PFSK-1 (cell line): Measurements from ENCODE around the gene ATP5F1A.

Source experiments
- FOXP2 ChIP-seq: optimal IDR thresholded peaks from 2 replicates; pipeline ENCODE3; 2011; ENCODE audit warnings: borderline replicate concordance, control low read depth, inconsistent platforms; ENCODE audit not compliant: insufficient read depth; ENCODE audit errors: extremely low read length, extremely low read depth
- POLR2AphosphoS5 ChIP-seq: IDR thresholded peaks from 2 replicates; pipeline ENCODE4 v1.6.1; 2012; ENCODE audit warnings: low read depth, mild to moderate bottlenecking, control low read depth, low read length, moderate library complexity
- SIN3A ChIP-seq: IDR thresholded peaks from 2 replicates; pipeline ENCODE4 v1.6.1; 2012; ENCODE audit warnings: mild to moderate bottlenecking, low read length, moderate library complexity, borderline replicate concordance; ENCODE audit not compliant: insufficient read depth
- TAF1 ChIP-seq: IDR thresholded peaks from 2 replicates; pipeline ENCODE4 v1.6.1; 2012; ENCODE audit warnings: low read length, control low read depth, borderline replicate concordance; ENCODE audit not compliant: insufficient read depth
- TF ChIP-seq, protein P1 (sequence below), 2 experiments: IDR thresholded peaks; 2 replicates each; pipeline versions ENCODE4 v1.6.1 to v1.8.0; 2011 to 2012; ENCODE audit warnings: low read depth in 2 of 2, low read length in 2 of 2, control low read depth in 1 of 2, inconsistent platforms in 1 of 2, mild to moderate bottlenecking in 1 of 2, moderate library complexity in 1 of 2; ENCODE audit not compliant: insufficient read depth in 1 of 2

Gene ATP5F1A

DNA sequence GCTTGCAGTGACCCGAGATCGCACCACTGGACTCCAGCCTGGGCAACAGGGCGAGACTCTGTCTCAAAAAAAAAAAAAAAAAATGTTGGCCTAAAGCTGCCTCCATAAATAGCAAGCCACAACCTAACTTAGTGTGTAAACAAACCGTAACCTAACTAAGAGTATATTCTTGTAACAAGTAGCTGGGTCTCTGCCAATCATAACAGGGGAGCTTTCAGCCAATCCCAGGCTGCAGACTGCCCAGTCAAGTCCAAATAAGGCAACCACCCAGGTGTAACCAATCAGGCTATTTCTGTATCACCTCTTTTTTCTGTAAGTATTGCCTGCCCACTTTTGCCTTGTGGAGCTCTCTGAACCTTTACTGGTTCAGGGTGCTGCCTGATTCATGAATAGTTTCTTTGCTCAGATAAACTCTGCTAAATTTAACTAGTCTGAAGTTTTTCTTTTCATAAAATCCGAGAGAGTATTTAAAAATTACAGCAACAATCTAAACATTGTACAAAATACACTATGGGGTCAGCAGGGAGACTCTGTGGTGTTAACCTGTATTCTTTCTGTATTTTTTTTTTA is 30.6 kb downstream of the ATP5F1A start:
- TF ChIP-seq SIN3A, result no peak

DNA sequence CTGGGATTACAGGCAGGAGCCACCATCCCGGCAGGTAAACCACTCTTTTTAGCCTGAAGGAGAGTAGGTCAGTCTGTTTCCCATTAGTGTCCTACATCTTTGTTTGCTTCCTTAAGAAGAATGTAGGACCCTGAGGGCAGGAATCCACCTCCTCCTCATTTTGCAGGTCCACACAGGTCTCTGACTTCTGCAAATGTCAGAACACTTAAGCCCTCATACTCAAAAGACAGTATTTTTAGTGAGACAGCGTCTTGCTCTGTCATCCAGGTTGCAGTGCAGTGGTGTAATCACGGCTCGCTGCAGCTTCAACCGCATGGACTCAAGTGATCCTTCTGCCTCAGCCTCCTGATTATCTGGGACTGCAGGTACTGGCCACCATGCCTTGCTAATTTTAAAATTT is 35.3 kb downstream of the ATP5F1A start:
- TF ChIP-seq, protein P1, sequence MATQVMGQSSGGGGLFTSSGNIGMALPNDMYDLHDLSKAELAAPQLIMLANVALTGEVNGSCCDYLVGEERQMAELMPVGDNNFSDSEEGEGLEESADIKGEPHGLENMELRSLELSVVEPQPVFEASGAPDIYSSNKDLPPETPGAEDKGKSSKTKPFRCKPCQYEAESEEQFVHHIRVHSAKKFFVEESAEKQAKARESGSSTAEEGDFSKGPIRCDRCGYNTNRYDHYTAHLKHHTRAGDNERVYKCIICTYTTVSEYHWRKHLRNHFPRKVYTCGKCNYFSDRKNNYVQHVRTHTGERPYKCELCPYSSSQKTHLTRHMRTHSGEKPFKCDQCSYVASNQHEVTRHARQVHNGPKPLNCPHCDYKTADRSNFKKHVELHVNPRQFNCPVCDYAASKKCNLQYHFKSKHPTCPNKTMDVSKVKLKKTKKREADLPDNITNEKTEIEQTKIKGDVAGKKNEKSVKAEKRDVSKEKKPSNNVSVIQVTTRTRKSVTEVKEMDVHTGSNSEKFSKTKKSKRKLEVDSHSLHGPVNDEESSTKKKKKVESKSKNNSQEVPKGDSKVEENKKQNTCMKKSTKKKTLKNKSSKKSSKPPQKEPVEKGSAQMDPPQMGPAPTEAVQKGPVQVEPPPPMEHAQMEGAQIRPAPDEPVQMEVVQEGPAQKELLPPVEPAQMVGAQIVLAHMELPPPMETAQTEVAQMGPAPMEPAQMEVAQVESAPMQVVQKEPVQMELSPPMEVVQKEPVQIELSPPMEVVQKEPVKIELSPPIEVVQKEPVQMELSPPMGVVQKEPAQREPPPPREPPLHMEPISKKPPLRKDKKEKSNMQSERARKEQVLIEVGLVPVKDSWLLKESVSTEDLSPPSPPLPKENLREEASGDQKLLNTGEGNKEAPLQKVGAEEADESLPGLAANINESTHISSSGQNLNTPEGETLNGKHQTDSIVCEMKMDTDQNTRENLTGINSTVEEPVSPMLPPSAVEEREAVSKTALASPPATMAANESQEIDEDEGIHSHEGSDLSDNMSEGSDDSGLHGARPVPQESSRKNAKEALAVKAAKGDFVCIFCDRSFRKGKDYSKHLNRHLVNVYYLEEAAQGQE (IDR thresholded peaks at IDR 0.05; ENCODE audit: insufficient read depth in 1 of 2, low read depth in 2 of 2, low read length in 2 of 2), result no peak
- TF ChIP-seq FOXP2 (no peak), TAF1 (no peak), SIN3A (no peak), POLR2AphosphoS5 (no peak)

GRCh38 chr18:46061796-46062195 is 36.3 kb downstream of the ATP5F1A start:
- no peak for TF ChIP-seq SIN3A
- TF ChIP-seq TAF1, result no peak
- TF ChIP-seq, protein P1 (IDR thresholded peaks at IDR 0.05; ENCODE audit: insufficient read depth in 1 of 2, low read depth in 2 of 2, low read length in 2 of 2), result no peak
- no peak for TF ChIP-seq FOXP2
- no peak for TF ChIP-seq POLR2AphosphoS5

- no peak for TF ChIP-seq TAF1
- TF ChIP-seq SIN3A, result no peak
- TF ChIP-seq, protein P1 (IDR thresholded peaks at IDR 0.05; ENCODE audit: insufficient read depth in 1 of 2, low read depth in 2 of 2, low read length in 2 of 2), result no peak
- no peak for TF ChIP-seq FOXP2
- TF ChIP-seq POLR2AphosphoS5, result no peak
These were observed 36.7 kb downstream of the ATP5F1A start for GRCh38 chr18:46061387-46061786.

GRCh38 chr18:46060359-46060841 is 37.7 kb downstream of the ATP5F1A start:
- TF ChIP-seq SIN3A, result no peak
- TF ChIP-seq, protein P1 (IDR thresholded peaks at IDR 0.05; ENCODE audit: insufficient read depth in 1 of 2, low read depth in 2 of 2, low read length in 2 of 2), result no peak
- no peak for TF ChIP-seq POLR2AphosphoS5
- TF ChIP-seq FOXP2, result no peak
